Hepatocyte (in vitro differentiated cells): ENCODE results near the gene SPA17.

Experiments
- CTCF ChIP-seq: fragments of 200-600 bp; sonication (generic); IDR thresholded peaks from 2 replicates; pipeline ENCODE4 v1.5.1; 2016; ENCODE audit warnings: antibody characterized with exemption, mild to moderate bottlenecking; ENCODE audit not compliant: poor library complexity
- EZH2 ChIP-seq: fragments of 200-600 bp; sonication (generic); IDR thresholded peaks from 2 replicates; pipeline ENCODE4 v1.6.1; 2016; ENCODE audit warnings: antibody characterized with exemption, mild to moderate bottlenecking, borderline replicate concordance
- EZH2phosphoT487 ChIP-seq: fragments of 200-600 bp; sonication (generic); IDR thresholded peaks from one replicate; pipeline ENCODE4 v1.6.1; 2018; ENCODE audit warnings: antibody characterized with exemption, mild to moderate bottlenecking, low read depth, moderate library complexity; ENCODE audit not compliant: unreplicated experiment, severe bottlenecking

- TF ChIP-seq EZH2 (no peak), CTCF (no peak), EZH2phosphoT487 (no peak)
Observed at GRCh38 chr11:124629961-124630360, 43.7 kb upstream of the SPA17 start.
